ENCODE measurements around the gene EML2.

DNA sequence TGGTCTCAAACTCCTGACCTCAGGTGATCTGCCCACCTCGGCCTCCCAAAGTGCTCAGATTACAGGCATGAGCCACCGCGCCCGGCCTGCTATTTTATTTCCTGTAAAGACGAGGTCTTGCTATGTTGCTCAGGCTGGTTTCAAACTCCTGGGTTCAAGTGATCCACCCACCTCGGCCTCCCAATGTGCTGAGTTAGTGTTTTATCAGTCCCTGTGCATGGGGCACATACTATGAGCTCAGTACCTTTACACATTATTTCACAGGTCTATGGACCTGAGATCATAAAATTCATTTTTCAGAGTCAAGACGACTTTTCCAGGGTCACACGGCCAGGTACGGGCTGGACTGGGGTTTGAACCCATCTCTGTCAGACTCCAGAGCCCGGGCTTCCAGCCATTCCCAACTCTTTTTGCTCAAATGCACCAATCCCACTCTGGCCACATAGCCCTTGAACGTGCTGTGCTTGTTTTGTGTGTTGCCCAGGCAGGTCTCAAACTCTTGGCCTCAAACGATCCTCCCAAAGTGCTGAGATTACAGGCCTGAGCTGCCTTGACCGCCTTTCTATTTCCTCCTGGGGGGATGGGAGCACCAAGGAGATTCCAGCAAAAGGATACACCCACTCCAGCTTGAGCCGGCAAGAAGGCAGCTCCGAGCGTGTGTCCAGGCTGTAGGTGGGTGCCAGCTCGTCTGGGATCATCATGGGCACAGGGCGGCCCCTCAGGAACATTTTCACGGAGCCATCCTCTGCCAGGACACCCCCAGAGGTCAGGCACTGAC, 1.1 kb downstream of the EML2 start:
- TF ChIP-seq POLR2A (IDR thresholded peaks at IDR 0.05), result no peak
- TF ChIP-seq, protein P1, sequence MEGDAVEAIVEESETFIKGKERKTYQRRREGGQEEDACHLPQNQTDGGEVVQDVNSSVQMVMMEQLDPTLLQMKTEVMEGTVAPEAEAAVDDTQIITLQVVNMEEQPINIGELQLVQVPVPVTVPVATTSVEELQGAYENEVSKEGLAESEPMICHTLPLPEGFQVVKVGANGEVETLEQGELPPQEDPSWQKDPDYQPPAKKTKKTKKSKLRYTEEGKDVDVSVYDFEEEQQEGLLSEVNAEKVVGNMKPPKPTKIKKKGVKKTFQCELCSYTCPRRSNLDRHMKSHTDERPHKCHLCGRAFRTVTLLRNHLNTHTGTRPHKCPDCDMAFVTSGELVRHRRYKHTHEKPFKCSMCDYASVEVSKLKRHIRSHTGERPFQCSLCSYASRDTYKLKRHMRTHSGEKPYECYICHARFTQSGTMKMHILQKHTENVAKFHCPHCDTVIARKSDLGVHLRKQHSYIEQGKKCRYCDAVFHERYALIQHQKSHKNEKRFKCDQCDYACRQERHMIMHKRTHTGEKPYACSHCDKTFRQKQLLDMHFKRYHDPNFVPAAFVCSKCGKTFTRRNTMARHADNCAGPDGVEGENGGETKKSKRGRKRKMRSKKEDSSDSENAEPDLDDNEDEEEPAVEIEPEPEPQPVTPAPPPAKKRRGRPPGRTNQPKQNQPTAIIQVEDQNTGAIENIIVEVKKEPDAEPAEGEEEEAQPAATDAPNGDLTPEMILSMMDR (IDR thresholded peaks at IDR 0.05), result no peak
